Fibroblast of skin of right biceps (primary cell): ENCODE measurements around the gene PYGO2.
"Not testable (repeated sequence)": the region's sequence is repeated elsewhere in the genome, so short reads cannot be mapped to it uniquely, and the experiment has no call there.

Experiments used
- DNase-seq: peaks from one replicate; pipeline ENCODE4 v3.0.0-alpha.2; 2013

Gene PYGO2

GRCh38 chr1:154999571-155000410 is 38.2 kb upstream of the PYGO2 start:
- no peak for DNase-seq

GRCh38 chr1:154998818-154999570 is 37.4 kb upstream of the PYGO2 start:
- DNase-seq = peak; percentile 78

- DNase-seq = no peak
Observed at GRCh38 chr1:154998201-154998780, 36.7 kb upstream of the PYGO2 start.

GRCh38 chr1:154996966-154997701 is 35.6 kb upstream of the PYGO2 start:
- no peak for DNase-seq

- DNase-seq = peak; percentile 84
Observed at GRCh38 chr1:154995301-154995983, 33.9 kb upstream of the PYGO2 start.

- DNase-seq = no peak
Observed at GRCh38 chr1:154994591-154994990, 33.0 kb upstream of the PYGO2 start.

GRCh38 chr1:154994269-154994587 is 32.6 kb upstream of the PYGO2 start:
- DNase-seq = no peak

- no peak for DNase-seq
Observed at GRCh38 chr1:154993572-154994268, 32.1 kb upstream of the PYGO2 start, which contains the start of gene LENEP. TSS of gene LENEP (plus strand) at chr1:154993586. CDS start at chr1:154993608, 22 bp downstream.

GRCh38 chr1:154992721-154993571 is 31.4 kb upstream of the PYGO2 start:
- peak; percentile 62 for DNase-seq

GRCh38 chr1:154990276-154990675 is 28.7 kb upstream of the PYGO2 start:
- DNase-seq = no peak

GRCh38 chr1:154989195-154989860 is 27.7 kb upstream of the PYGO2 start:
- DNase-seq = no peak

GRCh38 chr1:154988058-154988954 is 26.7 kb upstream of the PYGO2 start:
- DNase-seq = no peak

GRCh38 chr1:154987326-154987725 is 25.7 kb upstream of the PYGO2 start:
- no peak for DNase-seq

- DNase-seq = not testable (repeated sequence)
Observed at GRCh38 chr1:154986736-154987135, 25.2 kb upstream of the PYGO2 start.

GRCh38 chr1:154983776-154984466 is 22.3 kb upstream of the PYGO2 start:
- no peak for DNase-seq

GRCh38 chr1:154982897-154983648 is 21.5 kb upstream of the PYGO2 start, which contains the start of gene FLAD1:
TSS of gene FLAD1 (plus strand) at chr1:154983344. CDS start at chr1:154983695, 351 bp downstream.
- DNase-seq = peak; percentile 100

- DNase-seq = no peak
Observed at GRCh38 chr1:154982341-154982740, 20.8 kb upstream of the PYGO2 start.

GRCh38 chr1:154978360-154978759 is 16.8 kb upstream of the PYGO2 start:
- DNase-seq = no peak
